Colonic mucosa (tissue), 4 donors: ENCODE results near the gene NKAIN2. TPM values are rescaled to one million over a fixed set of nuclear protein-coding genes. Genes with fewer than 3 reads are reported as not detected.

ENCODE experiments used
- DNase-seq: peaks from one replicate; pipeline ENCODE4 v3.0.0-alpha.2; 2020
- H3K27ac ChIP-seq: fragments of 200-600 bp; one replicate; pipeline ENCODE4 v1.8.0; 2021
- H3K27me3 ChIP-seq: fragments of 200-600 bp; one replicate; pipeline ENCODE4 v1.8.0; 2021
- H3K36me3 ChIP-seq: fragments of 200-600 bp; one replicate; pipeline ENCODE4 v1.8.0; 2021
- H3K4me1 ChIP-seq: fragments of 200-600 bp; one replicate; pipeline ENCODE4 v1.8.0; 2021; ENCODE audit warnings: mild to moderate bottlenecking
- H3K4me3 ChIP-seq: fragments of 200-600 bp; one replicate; pipeline ENCODE4 v1.8.0; 2021
- H3K9ac ChIP-seq, 2 donors: one replicate each; pipeline ENCODE4 v1.7.0; 2013; ENCODE audit warnings: control low read depth in 2 of 2, low read depth in 2 of 2, low read length in 2 of 2
- H3K9me3 ChIP-seq: fragments of 200-600 bp; one replicate; pipeline ENCODE4 v1.8.0; 2021
- CTCF ChIP-seq: fragments of 200-600 bp; IDR thresholded peaks from one replicate; pipeline ENCODE4 v1.8.0; 2022; ENCODE audit warnings: antibody characterized with exemption, mild to moderate bottlenecking
- intact Hi-C: fragments of 100-400 bp; cut with DNase I; formaldehyde crosslinking; loops from one replicate; pipeline ENCODE4 v1.14.1; 2022
- total RNA-seq, 2 donors: library from RNA; stranded (reverse); fragmentation: NEBNext Ultra II Directional in 1 of 2; extraction: Animal tissue kit (Norgen Biotek cat#: 25700) in 1 of 2; gene quantifications; one replicate each; pipeline ENCODE4 v1.2.1, GENCODE V29; 2021
- donor health status: healthy.
- donor health status: DM: no; HTN: no; CAD: no.
- donor health status: DM: no; HTN: no; CAD: no.

Gene NKAIN2
- total RNA-seq, 2 donors from 2014 or later, result 0.21 TPM; not detected in 1

GRCh38 chr6:124110514-124110913 is 306.8 kb downstream of the NKAIN2 start:
- H3K27ac ChIP-seq, result no peak overlapping the region
- DNase-seq, result no peak
- intact Hi-C loops, result no loop called here
- no peaks in the 10 kb centered on the region for H3K27me3 ChIP-seq
- TF ChIP-seq CTCF, result no peak
- H3K4me1 ChIP-seq, result no peaks in the 10 kb centered on the region
- no peak overlapping the region for H3K9ac ChIP-seq
- H3K36me3 ChIP-seq, result no peaks in the 10 kb centered on the region
- no peaks in the 10 kb centered on the region for H3K9me3 ChIP-seq
- H3K4me3 ChIP-seq, result no peak overlapping the region

- Histone ChIP-seq H3K9ac (no peak overlapping the region), H3K27ac (no peak overlapping the region), H3K27me3 (no peaks in the 10 kb centered on the region), H3K4me3 (no peak overlapping the region), H3K4me1 (no peaks in the 10 kb centered on the region), H3K36me3 (no peaks in the 10 kb centered on the region), H3K9me3 (no peaks in the 10 kb centered on the region)
- no peak for DNase-seq
- no peak for TF ChIP-seq CTCF
- intact Hi-C loops, result no loop called here
These were observed 315.9 kb downstream of the NKAIN2 start for GRCh38 chr6:124119596-124119995.

GRCh38 chr6:124123617-124124209 is 320.0 kb downstream of the NKAIN2 start:
- DNase-seq, result no peak
- H3K4me3 ChIP-seq, result no peak overlapping the region
- intact Hi-C loops, result no loop called here
- H3K27ac ChIP-seq, result no peak overlapping the region
- H3K36me3 ChIP-seq, result no peaks in the 10 kb centered on the region
- H3K27me3 ChIP-seq, result no peaks in the 10 kb centered on the region
- H3K4me1 ChIP-seq, result no peaks in the 10 kb centered on the region
- no peaks in the 10 kb centered on the region for H3K9me3 ChIP-seq
- no peak for TF ChIP-seq CTCF
- no peak overlapping the region for H3K9ac ChIP-seq

- H3K27ac ChIP-seq, result no peak overlapping the region
- H3K9ac ChIP-seq, result no peak overlapping the region
- no peaks in the 10 kb centered on the region for H3K36me3 ChIP-seq
- H3K4me1 ChIP-seq, result no peaks in the 10 kb centered on the region
- intact Hi-C loops, result no loop called here
- no peak for TF ChIP-seq CTCF
- H3K4me3 ChIP-seq, result no peak overlapping the region
- H3K9me3 ChIP-seq, result no peaks in the 10 kb centered on the region
- no peak for DNase-seq
- H3K27me3 ChIP-seq, result no peaks in the 10 kb centered on the region
These were observed 327.6 kb downstream of the NKAIN2 start for GRCh38 chr6:124131259-124131658.

- Histone ChIP-seq H3K36me3 (no peaks in the 10 kb centered on the region), H3K4me1 (no peaks in the 10 kb centered on the region), H3K9ac (no peak overlapping the region), H3K9me3 (no peaks in the 10 kb centered on the region), H3K4me3 (no peak overlapping the region), H3K27ac (no peak overlapping the region), H3K27me3 (no peaks in the 10 kb centered on the region)
- intact Hi-C loops, result no loop called here
- no peak for TF ChIP-seq CTCF
- DNase-seq, result no peak
These were observed 328.1 kb downstream of the NKAIN2 start for GRCh38 chr6:124131779-124132178.
